SU-DHL-6 (cell line): ENCODE measurements around the gene INPP5K.

Experiments used
- EZH2phosphoT487 ChIP-seq: fragments of 200-600 bp; sonication (generic), shearing (Covaris generic); conservative IDR thresholded peaks from 2 replicates; pipeline ENCODE4 v1.6.1; 2018; ENCODE audit warnings: mild to moderate bottlenecking, antibody characterized with exemption, low read length, moderate library complexity, mixed read lengths
- TF ChIP-seq, protein P1 (sequence below): fragments of 200-600 bp; sonication (generic); IDR thresholded peaks from one replicate; pipeline ENCODE4 v1.5.1; 2017; ENCODE audit warnings: antibody characterized with exemption, mild to moderate bottlenecking, low read length, moderate library complexity; ENCODE audit not compliant: insufficient read depth, poor library complexity, severe bottlenecking

DNA sequence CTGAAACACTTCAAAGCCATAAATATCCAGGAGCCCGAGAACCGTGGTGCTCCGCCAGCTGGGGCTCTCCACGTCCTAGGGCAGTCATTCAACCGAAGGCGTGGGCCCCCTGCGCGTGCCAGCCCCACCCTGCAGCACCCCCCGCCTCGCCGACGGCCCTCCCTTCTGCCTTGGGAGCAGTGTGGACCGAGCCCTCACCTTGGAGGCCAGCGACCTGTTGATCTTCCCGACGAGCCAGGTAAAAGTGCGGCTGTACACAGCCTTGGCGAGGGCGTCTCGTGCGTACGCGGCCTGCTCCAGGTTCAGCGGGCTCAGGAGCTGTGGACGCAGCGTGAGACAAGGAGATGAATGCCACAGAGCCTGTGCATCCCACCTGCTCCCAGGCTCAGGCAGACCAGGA lies 38.0 kb downstream of the INPP5K start:
- TF ChIP-seq, protein P1, sequence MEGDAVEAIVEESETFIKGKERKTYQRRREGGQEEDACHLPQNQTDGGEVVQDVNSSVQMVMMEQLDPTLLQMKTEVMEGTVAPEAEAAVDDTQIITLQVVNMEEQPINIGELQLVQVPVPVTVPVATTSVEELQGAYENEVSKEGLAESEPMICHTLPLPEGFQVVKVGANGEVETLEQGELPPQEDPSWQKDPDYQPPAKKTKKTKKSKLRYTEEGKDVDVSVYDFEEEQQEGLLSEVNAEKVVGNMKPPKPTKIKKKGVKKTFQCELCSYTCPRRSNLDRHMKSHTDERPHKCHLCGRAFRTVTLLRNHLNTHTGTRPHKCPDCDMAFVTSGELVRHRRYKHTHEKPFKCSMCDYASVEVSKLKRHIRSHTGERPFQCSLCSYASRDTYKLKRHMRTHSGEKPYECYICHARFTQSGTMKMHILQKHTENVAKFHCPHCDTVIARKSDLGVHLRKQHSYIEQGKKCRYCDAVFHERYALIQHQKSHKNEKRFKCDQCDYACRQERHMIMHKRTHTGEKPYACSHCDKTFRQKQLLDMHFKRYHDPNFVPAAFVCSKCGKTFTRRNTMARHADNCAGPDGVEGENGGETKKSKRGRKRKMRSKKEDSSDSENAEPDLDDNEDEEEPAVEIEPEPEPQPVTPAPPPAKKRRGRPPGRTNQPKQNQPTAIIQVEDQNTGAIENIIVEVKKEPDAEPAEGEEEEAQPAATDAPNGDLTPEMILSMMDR: no peak
- TF ChIP-seq EZH2phosphoT487: no peak
